Fibroblast of the aortic adventitia (primary cell): ENCODE measurements around the gene MSMB. TPM values are rescaled to one million over a fixed set of nuclear protein-coding genes. Genes with fewer than 3 reads are reported as not detected.
"Not testable (repeated sequence)": the region's sequence is repeated elsewhere in the genome, so short reads cannot be mapped to it uniquely, and the experiment has no call there.

Experiments used
- DNase-seq: peaks from one replicate; pipeline ENCODE4 v3.0.0-alpha.2; 2010; ENCODE audit warnings: low read depth
- H3K4me3 ChIP-seq: 2 replicates; pipeline ENCODE4 v1.5.1; 2011; ENCODE audit warnings: low read depth, mild to moderate bottlenecking, control low read depth, low read length, moderate library complexity
- small RNA-seq: library from RNA; depleted of rRNA; stranded (forward); fragments of <200 nt; gene quantifications from one replicate; pipeline ENCODE3, GENCODE V24; 2012
- total RNA-seq: library from RNA; depleted of rRNA; stranded (reverse); fragments of >200 nt; gene quantifications from 2 replicates; pipeline ENCODE4 v1.2.3, GENCODE V29; 2012; ENCODE audit warnings: low replicate concordance
- TF ChIP-seq, protein P1 (sequence below): IDR thresholded peaks from 2 replicates; pipeline ENCODE4 v1.5.1; 2011; ENCODE audit warnings: mild to moderate bottlenecking, low read length, control low read depth, inconsistent platforms; ENCODE audit not compliant: insufficient read depth

The MSMB gene
- total RNA-seq, 1 donor = not detected

GRCh38 chr10:46000538-46000937 lies 45.5 kb downstream of the MSMB start:
- TF ChIP-seq, protein P1, sequence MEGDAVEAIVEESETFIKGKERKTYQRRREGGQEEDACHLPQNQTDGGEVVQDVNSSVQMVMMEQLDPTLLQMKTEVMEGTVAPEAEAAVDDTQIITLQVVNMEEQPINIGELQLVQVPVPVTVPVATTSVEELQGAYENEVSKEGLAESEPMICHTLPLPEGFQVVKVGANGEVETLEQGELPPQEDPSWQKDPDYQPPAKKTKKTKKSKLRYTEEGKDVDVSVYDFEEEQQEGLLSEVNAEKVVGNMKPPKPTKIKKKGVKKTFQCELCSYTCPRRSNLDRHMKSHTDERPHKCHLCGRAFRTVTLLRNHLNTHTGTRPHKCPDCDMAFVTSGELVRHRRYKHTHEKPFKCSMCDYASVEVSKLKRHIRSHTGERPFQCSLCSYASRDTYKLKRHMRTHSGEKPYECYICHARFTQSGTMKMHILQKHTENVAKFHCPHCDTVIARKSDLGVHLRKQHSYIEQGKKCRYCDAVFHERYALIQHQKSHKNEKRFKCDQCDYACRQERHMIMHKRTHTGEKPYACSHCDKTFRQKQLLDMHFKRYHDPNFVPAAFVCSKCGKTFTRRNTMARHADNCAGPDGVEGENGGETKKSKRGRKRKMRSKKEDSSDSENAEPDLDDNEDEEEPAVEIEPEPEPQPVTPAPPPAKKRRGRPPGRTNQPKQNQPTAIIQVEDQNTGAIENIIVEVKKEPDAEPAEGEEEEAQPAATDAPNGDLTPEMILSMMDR = no peak
- H3K4me3 ChIP-seq = no peak overlapping the region
- DNase-seq = no peak

GRCh38 chr10:45999955-46000354 lies 46.1 kb downstream of the MSMB start:
- not testable (repeated sequence) for H3K4me3 ChIP-seq, DNase-seq

DNA sequence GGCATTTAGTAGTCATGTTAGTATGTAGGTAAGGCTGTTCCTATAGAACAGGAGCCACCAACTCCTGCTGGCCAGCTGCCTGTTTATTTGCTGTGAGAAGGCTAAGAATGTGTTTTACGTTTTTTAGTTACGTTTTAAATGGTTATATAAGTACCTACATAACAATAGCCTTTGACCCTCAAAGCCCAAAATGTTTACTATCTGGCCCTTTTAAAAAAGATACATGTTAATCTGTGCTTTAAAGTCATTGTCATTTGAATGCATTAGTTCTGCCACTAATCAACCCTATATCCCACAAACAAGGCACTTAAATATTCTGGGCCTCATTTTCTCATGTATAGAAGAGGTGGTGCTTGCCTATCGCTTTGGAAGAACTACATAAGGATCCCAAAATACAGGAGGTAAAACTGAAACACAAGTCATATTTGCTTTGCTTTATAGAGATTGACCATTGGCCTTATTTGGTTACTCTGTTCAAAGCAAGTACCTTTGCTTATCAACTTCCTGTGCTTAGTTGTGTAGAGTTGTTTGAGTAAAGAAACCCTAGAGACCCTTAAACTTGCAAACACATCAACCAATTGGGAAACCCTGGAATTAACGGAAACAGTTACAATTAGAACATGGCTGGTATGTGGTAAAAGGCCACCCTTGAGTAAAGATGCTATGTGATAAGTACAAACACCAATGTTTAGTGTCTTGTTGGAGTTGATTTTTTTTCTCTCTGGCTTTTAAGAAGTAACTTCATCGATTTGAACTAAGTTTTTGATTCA lies 47.9 kb downstream of the MSMB start:
- TF ChIP-seq, protein P1 = no peak
- no peak overlapping the region for H3K4me3 ChIP-seq
- no peak for DNase-seq

GRCh38 chr10:45997557-45997956 lies 48.5 kb downstream of the MSMB start:
- no peak overlapping the region for H3K4me3 ChIP-seq
- TF ChIP-seq, protein P1 = no peak
- no peak for DNase-seq

- not testable (repeated sequence) for DNase-seq, H3K4me3 ChIP-seq
These were observed 60.5 kb downstream of the MSMB start for GRCh38 chr10:45985590-45985989.

GRCh38 chr10:45984473-45984872 lies 61.6 kb downstream of the MSMB start:
- not testable (repeated sequence) for DNase-seq, H3K4me3 ChIP-seq

DNA sequence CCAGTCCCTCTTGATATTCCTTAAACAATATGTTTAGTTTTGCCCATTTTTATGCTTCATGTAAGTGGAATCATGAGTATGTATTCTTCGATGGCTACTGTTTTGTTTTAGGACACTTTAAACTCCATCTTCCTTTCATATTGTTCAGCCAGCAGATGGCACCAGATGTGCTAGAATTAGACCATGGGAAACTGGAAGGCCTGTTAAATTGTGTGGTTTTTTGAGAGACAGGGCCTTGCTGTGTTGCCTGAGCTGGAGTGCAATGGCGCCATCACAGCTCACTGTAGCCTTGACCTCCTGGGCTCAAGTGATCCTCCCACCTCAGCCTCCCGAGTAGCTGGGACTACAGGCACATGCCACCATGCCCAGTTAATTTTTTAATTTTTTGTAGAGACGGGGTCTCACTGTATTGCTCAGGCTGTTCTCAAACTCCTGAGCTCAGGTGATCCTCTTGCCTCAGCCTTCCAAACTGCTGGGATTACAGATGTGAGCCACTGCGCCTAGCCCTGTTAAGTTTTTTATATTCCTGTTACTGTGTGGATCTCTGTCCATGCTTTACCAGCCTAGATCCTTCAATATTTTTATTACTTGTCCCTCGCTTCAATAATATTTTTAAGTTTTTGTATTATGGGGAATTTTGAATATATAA lies 62.4 kb downstream of the MSMB start:
- H3K4me3 ChIP-seq = not testable (repeated sequence)
- peak; percentile 72 for DNase-seq
- TF ChIP-seq, protein P1 = peak; percentile 35

Small RNAs within 50 kb of the gene (small RNA-seq; reads per million reads assigned to genes)
- not detected for gene SNORA74C-1

Other genes with a start within 250 kb of the MSMB start
- gene AGAP4, start 198.8 kb downstream of the MSMB start, total RNA-seq = 2.9 and 3.5 TPM in 2 replicates
- gene TIMM23, start 73.8 kb downstream of the MSMB start, total RNA-seq = 54.1 and 77.6 TPM in 2 replicates
- gene NCOA4, start 15.6 kb downstream of the MSMB start, total RNA-seq = 187 and 585 TPM in 2 replicates
- not detected in 2 replicates for gene ANTXRL, start 240.7 kb upstream of the MSMB start, total RNA-seq